Smooth muscle cell (in vitro differentiated cells): ENCODE measurements around the gene NT5C2. TPM values are rescaled to one million over a fixed set of nuclear protein-coding genes. Genes with fewer than 3 reads are reported as not detected.
"Not testable (repeated sequence)": the region's sequence is repeated elsewhere in the genome, so short reads cannot be mapped to it uniquely, and the experiment has no call there.

Source experiments
- DNase-seq: peaks from one replicate; lab custom pipeline; 2025; ENCODE audit not compliant: unreplicated experiment; lab: John Stamatoyannopoulos, UW
- H2AFZ ChIP-seq: fragments of 200-600 bp; sonication (generic); 2 replicates; pipeline ENCODE4 v1.6.0; 2016; ENCODE audit warnings: antibody characterized with exemption, low read depth, mild to moderate bottlenecking
- H3F3A ChIP-seq: fragments of 200-600 bp; sonication (generic); 2 replicates; pipeline ENCODE4 v1.6.0; 2017; ENCODE audit warnings: antibody characterized with exemption, low read depth
- H3K27ac ChIP-seq: fragments of 200-600 bp; sonication (generic); 2 replicates; pipeline ENCODE4 v1.5.1; 2016; ENCODE audit warnings: low read depth, mild to moderate bottlenecking
- H3K27me3 ChIP-seq: fragments of 200-600 bp; sonication (generic); 2 replicates; pipeline ENCODE4 v1.6.1; 2016; ENCODE audit warnings: low read depth, mild to moderate bottlenecking
- H3K36me3 ChIP-seq: fragments of 200-600 bp; sonication (generic); 2 replicates; pipeline ENCODE4 v1.5.1; 2016; ENCODE audit warnings: low read depth
- H3K4me1 ChIP-seq: fragments of 200-600 bp; sonication (generic); 2 replicates; pipeline ENCODE4 v1.5.1; 2016; ENCODE audit warnings: low read depth
- H3K4me2 ChIP-seq: fragments of 200-600 bp; sonication (generic); 2 replicates; pipeline ENCODE4 v1.6.0; 2016; ENCODE audit warnings: mild to moderate bottlenecking
- H3K4me3 ChIP-seq: fragments of 200-600 bp; sonication (generic); 2 replicates; pipeline ENCODE4 v1.5.1; 2016; ENCODE audit warnings: mild to moderate bottlenecking
- H3K79me2 ChIP-seq: fragments of 200-600 bp; sonication (generic); 2 replicates; pipeline ENCODE4 v1.6.0; 2016; ENCODE audit warnings: low read depth, mild to moderate bottlenecking
- H3K9ac ChIP-seq: fragments of 200-600 bp; sonication (generic); 2 replicates; pipeline ENCODE4 v1.6.0; 2016; ENCODE audit warnings: low read depth
- H3K9me3 ChIP-seq: fragments of 200-600 bp; sonication (generic); replicated peaks from 2 replicates; pipeline ENCODE4 v1.5.1; 2016; ENCODE audit warnings: low read depth
- H4K20me1 ChIP-seq: fragments of 200-600 bp; sonication (generic); 2 replicates; pipeline ENCODE4 v1.6.0; 2016; ENCODE audit warnings: low read depth
- CTCF ChIP-seq: fragments of 200-600 bp; sonication (generic); IDR thresholded peaks from 2 replicates; pipeline ENCODE4 v1.5.1; 2017; ENCODE audit warnings: borderline replicate concordance, mild to moderate bottlenecking, antibody characterized with exemption; ENCODE audit not compliant: insufficient read depth, poor library complexity, severe bottlenecking
- WGBS: methylation state at CpG from one replicate; pipeline ENCODE4 v1.1.7; 2016; ENCODE audit warnings: low lambda C conversion rate; 5-methylcytosine and 5-hydroxymethylcytosine counted together
- polyA plus RNA-seq: library from polyadenylated mRNA; unstranded; fragments of >200 nt; fragmentation: Nextera tagmentation; extraction: Ambion mirVana; gene quantifications from 2 replicates; pipeline ENCODE4 v1.2.1, GENCODE V29; 2016
- total RNA-seq: library from RNA; depleted of rRNA; stranded (reverse); fragments of >200 nt; gene quantifications from 2 replicates; pipeline ENCODE4 v1.2.3, GENCODE V29; 2014

NT5C2 gene
- total and polyA plus RNA-seq, 2 experiments from 2014 or later: 19.1 to 33.5 TPM

GRCh38 chr10:103130910-103131309, 62.2 kb downstream of the NT5C2 start:
- 97% methylated on average over 1 of the region's 1 CpG for WGBS
- H4K20me1 ChIP-seq: peaks cover 18% of the 10 kb centered on the region
- no peak overlapping the region for H3K4me2 ChIP-seq
- peaks cover 9% of the 10 kb centered on the region for H3K4me1 ChIP-seq
- H3K27ac ChIP-seq: no peak overlapping the region
- H3K4me3 ChIP-seq: no peak overlapping the region
- no peak for DNase-seq
- no peaks in the 10 kb centered on the region for H3F3A ChIP-seq
- no peak overlapping the region for H2AFZ ChIP-seq
- H3K79me2 ChIP-seq: no peaks in the 10 kb centered on the region
- H3K9me3 ChIP-seq: no peaks in the 10 kb centered on the region
- H3K9ac ChIP-seq: no peak overlapping the region
- H3K36me3 ChIP-seq: no peaks in the 10 kb centered on the region
- no peak for TF ChIP-seq CTCF
- H3K27me3 ChIP-seq: no peaks in the 10 kb centered on the region

- not testable (repeated sequence) for H3K79me2 ChIP-seq, H3K4me3 ChIP-seq, H3F3A ChIP-seq, H3K36me3 ChIP-seq, H3K9me3 ChIP-seq, H2AFZ ChIP-seq, H3K4me2 ChIP-seq, H3K27ac ChIP-seq, H3K9ac ChIP-seq, H3K27me3 ChIP-seq, DNase-seq
- Histone ChIP-seq H4K20me1 (peaks cover 25% of the 10 kb centered on the region), H3K4me1 (peaks cover 14% of the 10 kb centered on the region)
- 54% methylated on average over 4 of the region's 5 CpGs for WGBS
These were observed 62.9 kb downstream of the NT5C2 start for GRCh38 chr10:103130180-103130579.

- WGBS: 95% methylated on average over 1 of the region's 1 CpG
- H2AFZ ChIP-seq: no peak overlapping the region
- no peak for DNase-seq
- no peaks in the 10 kb centered on the region for H3F3A ChIP-seq
- no peaks in the 10 kb centered on the region for H3K9me3 ChIP-seq
- peaks cover 54% of the 10 kb centered on the region for H4K20me1 ChIP-seq
- no peaks in the 10 kb centered on the region for H3K79me2 ChIP-seq
- no peaks in the 10 kb centered on the region for H3K36me3 ChIP-seq
- no peak overlapping the region for H3K27ac ChIP-seq
- no peak for TF ChIP-seq CTCF
- H3K4me3 ChIP-seq: no peak overlapping the region
- no peaks in the 10 kb centered on the region for H3K27me3 ChIP-seq
- H3K9ac ChIP-seq: no peak overlapping the region
- peaks cover 14% of the 10 kb centered on the region for H3K4me1 ChIP-seq
- no peak overlapping the region for H3K4me2 ChIP-seq
These were observed 65.8 kb downstream of the NT5C2 start for GRCh38 chr10:103127241-103127640.

- peaks cover 4% of the 10 kb centered on the region for H3K79me2 ChIP-seq
- H3K27me3 ChIP-seq: no peaks in the 10 kb centered on the region
- DNase-seq: no peak
- no peak overlapping the region for H3K9ac ChIP-seq
- H2AFZ ChIP-seq: no peak overlapping the region
- peaks cover 70% of the 10 kb centered on the region for H4K20me1 ChIP-seq
- H3K27ac ChIP-seq: no peak overlapping the region
- no peak overlapping the region for H3K4me3 ChIP-seq
- no peak for TF ChIP-seq CTCF
- H3F3A ChIP-seq: no peaks in the 10 kb centered on the region
- no peaks in the 10 kb centered on the region for H3K36me3 ChIP-seq
- WGBS: 49% methylated on average over 9 of the region's 9 CpGs
- H3K4me1 ChIP-seq: peaks cover 9% of the 10 kb centered on the region
- H3K4me2 ChIP-seq: peak overlapping the region; percentile 21
- no peaks in the 10 kb centered on the region for H3K9me3 ChIP-seq
These were observed 67.5 kb downstream of the NT5C2 start for GRCh38 chr10:103125323-103126267.
